NT2/D1 (cell line): Measurements from ENCODE around the gene BTBD8.

Source experiments
- SUZ12 ChIP-seq: IDR thresholded peaks from 2 replicates; pipeline ENCODE4 v1.6.1; 2011; ENCODE audit not compliant: insufficient read length, insufficient read depth; ENCODE audit errors: extremely low read depth
- YY1 ChIP-seq: IDR thresholded peaks from 2 replicates; pipeline ENCODE4 v1.6.1; 2011; ENCODE audit not compliant: insufficient read length, insufficient read depth
- ZNF274 ChIP-seq: IDR thresholded peaks from 2 replicates; pipeline ENCODE4 v1.6.1; 2011; ENCODE audit warnings: mild to moderate bottlenecking, low read depth, low read length

- TF ChIP-seq ZNF274, result no peak
- TF ChIP-seq YY1, result no peak
- no peak for TF ChIP-seq SUZ12
These were observed 104.5 kb downstream of the BTBD8 start for GRCh38 chr1:92184632-92185031.
